HuH-7 (cell line): Measurements from ENCODE around the gene OTX1.
A peak's percentile ranks its signal among the peaks of the same experiment; 100 is the strongest.
"Not testable (repeated sequence)": the region's sequence is repeated elsewhere in the genome, so short reads cannot be mapped to it uniquely, and the experiment has no call there.

Experiments used
- DNase-seq: peaks from one replicate; pipeline ENCODE4 v3.0.0; 2011; ENCODE audit warnings: low spot score

Gene OTX1

GRCh38 chr2:63050334-63051041 is at the start of gene OTX1:
Gene OTX1, plus strand, starts transcription at chr2:63050830. Its CDS starts 2,161 bp downstream, at chr2:63052991.
- peak; percentile 100 for DNase-seq

- DNase-seq: no peak
Measured at GRCh38 chr2:63001576-63001975, 49.1 kb upstream of the OTX1 start.

- DNase-seq: no peak
Measured at GRCh38 chr2:63003351-63003750, 47.3 kb upstream of the OTX1 start.

GRCh38 chr2:63007813-63008458 is 42.7 kb upstream of the OTX1 start:
- no peak for DNase-seq

- DNase-seq: no peak
Measured at GRCh38 chr2:63008838-63009237, 41.8 kb upstream of the OTX1 start.

GRCh38 chr2:63009490-63009889 is 41.1 kb upstream of the OTX1 start:
- DNase-seq: no peak

GRCh38 chr2:63012541-63012940 is 38.1 kb upstream of the OTX1 start:
- DNase-seq: no peak

DNA sequence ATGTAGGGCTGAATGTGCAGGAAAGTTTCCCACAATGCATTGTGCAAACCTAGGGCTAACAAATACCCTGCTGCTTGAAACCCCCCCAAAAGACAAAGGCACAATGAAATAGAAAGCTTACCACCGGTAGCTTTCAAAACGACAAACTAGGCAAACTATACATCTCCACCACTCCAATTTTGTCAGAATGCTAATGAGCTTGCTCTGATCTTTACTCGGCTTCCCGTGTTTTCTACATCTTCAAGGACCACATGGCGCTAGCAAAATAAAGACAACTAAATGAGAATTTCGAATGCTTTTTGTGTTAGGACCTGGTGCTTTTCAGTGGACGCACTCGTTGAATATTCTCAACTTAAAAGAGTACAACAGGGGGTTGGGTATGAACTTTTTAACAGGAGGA is 37.2 kb upstream of the OTX1 start:
- DNase-seq: no peak

GRCh38 chr2:63015389-63015788 is 35.2 kb upstream of the OTX1 start:
- no peak for DNase-seq

DNA sequence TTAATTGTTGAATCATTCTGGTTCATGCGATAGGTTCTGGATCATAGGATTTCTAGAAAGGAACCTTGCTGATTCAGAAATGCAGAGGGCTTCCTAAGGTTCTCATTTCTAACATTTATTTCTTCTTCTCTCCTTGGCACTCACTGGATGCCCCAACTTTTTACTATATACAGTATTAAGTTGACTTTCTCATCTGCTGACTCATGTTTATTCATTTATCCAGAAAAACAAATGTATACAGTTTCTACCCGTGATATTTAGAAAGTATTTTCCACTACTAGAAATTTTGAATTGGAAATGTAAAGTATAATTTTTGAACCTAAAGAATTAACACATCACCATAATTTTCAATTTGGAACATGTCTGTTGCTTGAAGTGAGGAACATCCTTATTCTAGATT is 32.2 kb upstream of the OTX1 start:
- DNase-seq: no peak

DNA sequence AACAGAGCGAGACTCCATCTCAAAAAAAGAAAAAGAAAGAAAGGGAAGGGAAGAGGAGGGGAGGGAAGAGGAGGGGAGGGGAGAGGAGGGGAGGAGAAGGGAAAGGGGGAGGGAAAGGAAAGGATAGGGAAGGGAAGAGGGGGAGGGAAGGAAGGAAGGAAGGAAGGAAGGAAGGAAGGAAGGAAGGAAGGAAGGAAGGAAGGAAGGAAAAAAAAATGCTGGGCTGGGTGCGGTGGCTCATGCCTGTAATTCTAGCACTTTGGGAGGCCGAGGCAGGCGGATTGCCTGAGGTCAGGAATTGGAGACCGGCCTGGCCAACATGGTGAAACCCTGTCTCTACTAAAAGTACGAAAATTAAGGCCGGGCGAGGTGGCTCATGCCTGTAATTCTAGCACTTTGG is 30.9 kb upstream of the OTX1 start:
- not testable (repeated sequence) for DNase-seq

- peak; percentile 45 for DNase-seq
Measured at GRCh38 chr2:63023444-63023843, 27.2 kb upstream of the OTX1 start.

DNA sequence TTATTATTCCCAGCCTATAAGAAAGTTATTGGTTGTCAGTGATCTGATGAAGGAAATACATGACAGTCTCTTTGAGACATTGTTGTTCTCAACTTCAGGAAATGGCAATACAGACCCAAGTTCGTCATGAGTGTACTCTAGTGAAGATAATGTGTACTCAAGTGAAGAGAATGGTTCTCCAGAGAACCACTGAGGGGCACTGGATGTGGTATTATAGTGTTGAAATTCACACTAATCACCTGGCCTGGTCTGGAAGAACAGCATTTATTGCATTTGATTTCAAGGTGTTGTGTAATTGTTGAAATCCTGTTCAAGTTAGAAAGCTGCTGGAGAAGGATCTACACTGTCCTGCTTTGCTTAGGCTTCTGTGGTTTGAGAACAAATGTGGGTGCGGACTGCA is 23.4 kb upstream of the OTX1 start:
- DNase-seq: no peak

- no peak for DNase-seq
Measured at GRCh38 chr2:63029058-63029457, 21.6 kb upstream of the OTX1 start.

DNA sequence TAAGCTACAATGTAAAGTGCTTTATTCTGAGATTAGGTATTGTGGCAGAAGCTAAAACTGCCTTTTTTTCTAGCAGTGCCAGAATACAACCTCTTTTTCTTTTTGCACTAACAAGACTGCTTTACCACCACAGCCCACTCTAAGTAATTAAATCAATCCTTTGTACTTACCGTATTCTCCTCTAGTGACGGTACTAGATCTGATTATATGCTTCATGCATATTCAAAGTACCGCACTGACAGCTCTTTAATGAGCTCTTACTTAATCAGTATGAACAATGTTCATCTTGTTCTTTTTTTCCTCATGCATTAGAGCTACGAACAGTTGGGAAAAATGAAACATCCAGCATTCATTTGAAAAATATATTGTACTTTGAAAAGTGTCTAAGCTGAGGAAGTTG is 16.1 kb upstream of the OTX1 start:
- no peak for DNase-seq

DNA sequence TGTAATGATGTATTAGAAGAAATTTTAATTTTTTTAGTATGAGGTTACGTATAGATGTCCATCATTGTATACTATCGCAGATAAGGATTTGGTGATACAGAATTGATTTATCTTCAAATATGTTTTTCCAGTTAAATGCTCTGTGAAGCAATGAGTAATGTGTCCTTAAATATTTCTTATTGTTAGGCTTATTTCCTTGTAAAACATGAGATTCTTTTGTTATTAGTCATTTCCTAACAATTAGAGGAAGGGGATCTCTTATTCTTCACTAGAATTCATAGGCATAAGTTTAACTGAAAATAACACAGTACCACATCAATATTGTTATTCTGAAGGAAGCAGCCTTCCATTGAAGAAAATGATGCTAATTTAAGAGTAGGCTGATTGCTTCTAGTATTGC is 15.5 kb upstream of the OTX1 start:
- no peak for DNase-seq

DNA sequence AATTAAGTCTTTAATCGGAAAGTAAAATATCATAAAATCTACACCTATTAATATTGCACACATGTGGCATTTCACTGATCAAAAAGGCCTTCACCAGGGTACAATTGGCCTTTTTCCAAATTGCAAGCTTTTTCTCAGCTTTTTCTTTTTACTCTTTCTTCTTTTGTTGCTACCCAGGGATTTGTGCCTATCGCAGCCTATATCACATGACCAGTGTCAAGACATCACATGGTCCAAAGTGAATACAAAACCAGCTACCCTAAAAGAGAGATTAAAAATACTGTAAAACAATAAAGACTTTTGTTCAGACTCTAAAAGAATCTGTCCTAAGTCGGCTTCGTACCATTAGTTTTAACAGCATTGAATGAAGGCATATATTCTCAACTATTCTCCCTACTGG is 15.0 kb upstream of the OTX1 start:
- no peak for DNase-seq

DNA sequence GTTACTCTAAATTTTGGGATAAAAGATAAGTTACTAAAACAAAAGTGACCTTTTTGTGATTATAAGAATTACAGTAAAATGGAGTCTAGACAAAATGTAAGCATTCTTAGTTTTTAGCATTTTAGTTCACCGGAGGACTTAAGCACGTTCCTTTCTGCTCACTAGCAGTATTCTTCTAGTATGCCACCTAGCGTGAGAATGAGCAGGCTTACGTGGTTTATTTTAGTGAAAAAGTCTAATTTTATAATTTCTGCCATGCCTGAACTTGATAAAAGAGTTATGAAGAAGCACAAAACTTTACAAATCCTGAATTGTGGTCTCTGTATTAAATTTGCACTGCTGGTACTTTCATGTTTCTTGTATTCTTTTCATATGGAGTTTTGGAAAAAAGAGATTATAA is 12.6 kb upstream of the OTX1 start:
- DNase-seq: no peak

GRCh38 chr2:63040586-63040985 is 10.0 kb upstream of the OTX1 start:
- no peak for DNase-seq

- DNase-seq: no peak
Measured at GRCh38 chr2:63041592-63041991, 9.0 kb upstream of the OTX1 start.

- DNase-seq: no peak
Measured at GRCh38 chr2:63044362-63045327, 6.0 kb upstream of the OTX1 start.

DNA sequence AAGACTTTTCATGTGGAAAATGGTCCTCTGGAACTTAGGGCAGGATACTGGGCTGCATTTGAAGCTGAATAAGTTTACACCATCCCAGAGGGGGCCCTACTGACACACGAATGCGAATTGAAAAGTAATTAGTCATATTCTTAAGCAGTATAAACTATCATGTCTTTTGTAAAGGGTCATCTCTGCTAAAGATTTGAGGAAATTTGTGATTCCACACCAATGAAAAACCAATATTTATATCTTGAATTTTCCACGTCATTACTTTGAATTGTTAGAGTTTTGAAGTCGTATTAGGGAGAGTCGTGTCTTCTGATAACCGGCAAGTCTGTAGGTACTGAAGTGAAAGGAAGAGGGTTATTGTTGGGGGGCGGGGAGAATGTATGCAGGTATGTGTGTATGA is 4.1 kb upstream of the OTX1 start:
- DNase-seq: no peak

- DNase-seq: no peak
Measured at GRCh38 chr2:63046961-63047320, 3.7 kb upstream of the OTX1 start.
